KOPT-K1 (cell line): ENCODE data around the gene CSNK2A1.

Experiments
- H3K27ac ChIP-seq: fragments of 200-600 bp; sonication (generic); 2 replicates; pipeline ENCODE4 v1.5.1; 2016; ENCODE audit warnings: antibody characterized with exemption, mild to moderate bottlenecking, low read depth, low read length; ENCODE audit not compliant: poor library complexity, severe bottlenecking
- H3K36me3 ChIP-seq: fragments of 200-600 bp; sonication (generic); 2 replicates; pipeline ENCODE4 v1.5.1; 2017; ENCODE audit warnings: antibody characterized with exemption, mild to moderate bottlenecking, low read length, moderate library complexity; ENCODE audit not compliant: insufficient read depth
- H3K9me3 ChIP-seq: fragments of 200-600 bp; sonication (generic); 2 replicates; pipeline ENCODE4 v1.5.1; 2017; ENCODE audit warnings: antibody characterized with exemption, low read length, mild to moderate bottlenecking; ENCODE audit not compliant: insufficient read depth, poor library complexity, severe bottlenecking

CSNK2A1 gene

GRCh38 chr20:549722-550496, 6.3 kb upstream of the CSNK2A1 start:
- no peaks in the 10 kb centered on the region for H3K36me3 ChIP-seq
- H3K9me3 ChIP-seq = no peaks in the 10 kb centered on the region
- H3K27ac ChIP-seq = no peak overlapping the region

- H3K36me3 ChIP-seq = no peaks in the 10 kb centered on the region
- no peaks in the 10 kb centered on the region for H3K9me3 ChIP-seq
- no peak overlapping the region for H3K27ac ChIP-seq
These were observed 5.3 kb upstream of the CSNK2A1 start for GRCh38 chr20:548906-549305.

- H3K9me3 ChIP-seq = no peaks in the 10 kb centered on the region
- no peaks in the 10 kb centered on the region for H3K36me3 ChIP-seq
- no peak overlapping the region for H3K27ac ChIP-seq
These were observed 3.8 kb upstream of the CSNK2A1 start for GRCh38 chr20:547394-547793.

GRCh38 chr20:546353-546752, 2.8 kb upstream of the CSNK2A1 start:
- Histone ChIP-seq H3K36me3 (peaks cover 5% of the 10 kb centered on the region), H3K27ac (no peak overlapping the region), H3K9me3 (no peaks in the 10 kb centered on the region)

GRCh38 chr20:544153-544725, 649 bp upstream of the CSNK2A1 start:
- H3K27ac ChIP-seq = peak overlapping the region; percentile 95
- H3K36me3 ChIP-seq = peaks cover 26% of the 10 kb centered on the region
- peaks cover 11% of the 10 kb centered on the region for H3K9me3 ChIP-seq

- Histone ChIP-seq H3K27ac (peak overlapping the region; percentile 95), H3K9me3 (peaks cover 11% of the 10 kb centered on the region), H3K36me3 (peaks cover 35% of the 10 kb centered on the region)
These were observed 717 bp downstream of the CSNK2A1 start for GRCh38 chr20:542777-543368.

GRCh38 chr20:540391-541201, 3.0 kb downstream of the CSNK2A1 start:
- no peak overlapping the region for H3K27ac ChIP-seq
- peaks cover 37% of the 10 kb centered on the region for H3K36me3 ChIP-seq
- H3K9me3 ChIP-seq = peaks cover 11% of the 10 kb centered on the region

GRCh38 chr20:539848-540247, 3.7 kb downstream of the CSNK2A1 start:
- H3K27ac ChIP-seq = no peak overlapping the region
- H3K36me3 ChIP-seq = peaks cover 37% of the 10 kb centered on the region
- H3K9me3 ChIP-seq = peaks cover 11% of the 10 kb centered on the region

- H3K27ac ChIP-seq = no peak overlapping the region
These were observed 4.4 kb downstream of the CSNK2A1 start for GRCh38 chr20:539191-539590.

GRCh38 chr20:537983-538382, 5.6 kb downstream of the CSNK2A1 start:
- H3K9me3 ChIP-seq = peaks cover 11% of the 10 kb centered on the region
- H3K36me3 ChIP-seq = peaks cover 49% of the 10 kb centered on the region
- no peak overlapping the region for H3K27ac ChIP-seq

More at GRCh38 chr20:539191-539590, 4.4 kb downstream of the CSNK2A1 start:
- H3K9me3 ChIP-seq = peaks cover 11% of the 10 kb centered on the region
- peaks cover 41% of the 10 kb centered on the region for H3K36me3 ChIP-seq

- peaks cover 55% of the 10 kb centered on the region for H3K36me3 ChIP-seq
- H3K9me3 ChIP-seq = peaks cover 11% of the 10 kb centered on the region
- H3K27ac ChIP-seq = no peak overlapping the region
These were observed 7.1 kb downstream of the CSNK2A1 start for GRCh38 chr20:536426-537010.

GRCh38 chr20:535958-536357, 7.6 kb downstream of the CSNK2A1 start:
- Histone ChIP-seq H3K9me3 (peaks cover 8% of the 10 kb centered on the region), H3K27ac (no peak overlapping the region), H3K36me3 (peaks cover 50% of the 10 kb centered on the region)

GRCh38 chr20:533526-533925, 10.1 kb downstream of the CSNK2A1 start:
- Histone ChIP-seq H3K27ac (no peak overlapping the region), H3K9me3 (peaks cover 10% of the 10 kb centered on the region), H3K36me3 (peaks cover 52% of the 10 kb centered on the region)

GRCh38 chr20:532530-532929, 11.1 kb downstream of the CSNK2A1 start:
- peaks cover 20% of the 10 kb centered on the region for H3K9me3 ChIP-seq
- no peak overlapping the region for H3K27ac ChIP-seq
- H3K36me3 ChIP-seq = peaks cover 56% of the 10 kb centered on the region

GRCh38 chr20:531608-532007, 12.0 kb downstream of the CSNK2A1 start:
- no peak overlapping the region for H3K27ac ChIP-seq
- H3K36me3 ChIP-seq = peaks cover 65% of the 10 kb centered on the region
- peaks cover 29% of the 10 kb centered on the region for H3K9me3 ChIP-seq
